ENCODE measurements around the gene PDZD7.
A peak's percentile ranks its signal among the peaks of the same experiment; 100 is the strongest.

Gene PDZD7

DNA sequence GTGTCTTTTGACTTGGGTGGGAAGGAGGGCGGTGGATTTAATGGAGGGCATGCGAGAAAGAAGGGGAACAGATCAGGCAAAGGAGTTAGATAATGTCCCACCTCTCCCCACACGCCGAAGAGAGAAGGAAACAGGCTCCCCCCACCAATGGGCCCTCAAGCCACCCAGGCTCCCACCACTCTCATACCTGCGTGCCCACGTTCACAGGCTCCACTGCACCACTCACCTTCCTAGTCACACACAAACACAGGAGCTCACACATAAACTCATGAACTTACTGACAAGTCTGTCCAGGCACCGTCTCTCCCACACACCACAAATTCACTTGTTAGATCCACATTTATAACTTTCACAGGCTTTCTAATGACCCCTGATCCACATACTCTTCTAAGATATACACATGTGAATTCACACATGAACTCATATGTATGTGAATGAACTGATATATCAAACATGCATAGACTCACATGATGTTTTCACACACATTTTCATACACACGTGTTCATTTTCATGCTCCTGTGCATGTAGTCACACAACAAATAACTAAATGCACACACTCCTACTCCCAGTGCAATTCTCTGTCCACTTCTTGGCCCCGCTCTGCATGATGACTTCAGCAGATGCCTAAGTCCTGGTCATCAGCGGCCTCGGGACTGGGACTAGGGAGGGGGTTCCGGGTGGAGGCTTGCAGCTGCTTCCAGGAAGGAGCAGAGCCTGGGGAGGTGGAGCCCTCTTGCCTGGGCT, 29.8 kb downstream of the PDZD7 start:
- no peak for DNase-seq (ENCODE audit: low read depth)

DNA sequence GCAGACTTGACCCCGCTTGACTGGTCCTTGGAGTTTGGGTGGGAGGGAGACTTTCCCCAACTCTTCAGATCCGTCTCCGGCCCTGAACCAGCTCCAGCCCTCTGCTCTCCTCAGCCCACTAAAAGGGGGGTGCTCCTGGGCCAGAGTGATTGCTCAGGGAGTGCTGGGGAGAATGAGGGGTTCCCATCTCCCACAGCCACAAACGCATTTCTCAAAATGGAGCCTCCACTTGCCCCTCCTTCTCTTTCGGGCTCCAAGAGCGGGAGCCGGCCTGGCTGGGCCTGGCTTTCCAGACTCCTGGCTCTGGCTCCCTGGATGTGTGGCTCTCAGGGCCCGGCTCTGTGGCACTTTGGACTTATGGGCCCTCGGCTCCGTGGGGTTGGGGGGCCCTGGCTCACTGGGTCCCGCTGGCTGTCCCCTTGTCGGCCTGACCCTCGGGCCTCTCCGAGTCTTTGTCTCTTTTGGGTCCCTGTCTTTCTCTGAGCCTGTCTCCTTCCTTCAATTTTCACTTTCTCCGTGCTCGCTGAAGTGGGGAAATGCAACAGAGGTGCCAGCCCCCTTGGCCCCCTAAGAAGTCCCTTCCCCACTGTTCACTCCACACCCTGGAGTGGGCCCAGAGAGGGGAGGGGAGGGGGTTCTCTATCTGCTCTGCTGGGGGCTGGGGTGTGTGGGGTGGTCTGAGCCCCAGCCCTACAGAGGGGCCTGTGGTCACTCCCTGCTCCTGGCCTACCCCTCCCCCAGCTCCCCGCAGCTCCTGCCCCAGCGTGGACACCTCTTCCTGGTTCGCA, 30.6 kb downstream of the PDZD7 start:
- DNase-seq (ENCODE audit: low read depth), result no peak

DNA sequence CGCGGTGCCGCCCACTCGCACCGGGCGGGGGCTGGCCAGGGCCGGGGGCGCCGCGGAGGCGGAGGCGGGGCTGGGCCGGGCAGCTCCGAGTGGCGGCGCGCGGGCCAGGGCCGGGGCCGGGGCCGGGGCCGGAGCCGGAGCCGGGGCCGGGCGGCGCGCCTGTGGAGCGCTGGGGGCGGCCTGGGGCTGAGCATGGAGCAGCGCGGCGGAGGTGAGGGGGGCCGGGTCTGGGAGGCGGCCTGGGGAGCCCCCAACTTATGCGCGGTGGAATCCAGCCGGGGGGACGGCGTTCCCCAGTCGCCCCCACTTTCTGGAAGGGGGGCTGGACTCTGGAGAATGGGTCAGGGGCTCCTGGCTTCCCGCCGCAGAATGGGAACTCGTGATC, 31.2 kb downstream of the PDZD7 start, which contains the start of gene LZTS2:
Gene LZTS2 (plus strand): TSS at position 67 of the 385 bp plus-strand sequence. CDS start 2,731 bp downstream, outside the sequence.
- DNase-seq (ENCODE audit: low read depth), result no peak

DNA sequence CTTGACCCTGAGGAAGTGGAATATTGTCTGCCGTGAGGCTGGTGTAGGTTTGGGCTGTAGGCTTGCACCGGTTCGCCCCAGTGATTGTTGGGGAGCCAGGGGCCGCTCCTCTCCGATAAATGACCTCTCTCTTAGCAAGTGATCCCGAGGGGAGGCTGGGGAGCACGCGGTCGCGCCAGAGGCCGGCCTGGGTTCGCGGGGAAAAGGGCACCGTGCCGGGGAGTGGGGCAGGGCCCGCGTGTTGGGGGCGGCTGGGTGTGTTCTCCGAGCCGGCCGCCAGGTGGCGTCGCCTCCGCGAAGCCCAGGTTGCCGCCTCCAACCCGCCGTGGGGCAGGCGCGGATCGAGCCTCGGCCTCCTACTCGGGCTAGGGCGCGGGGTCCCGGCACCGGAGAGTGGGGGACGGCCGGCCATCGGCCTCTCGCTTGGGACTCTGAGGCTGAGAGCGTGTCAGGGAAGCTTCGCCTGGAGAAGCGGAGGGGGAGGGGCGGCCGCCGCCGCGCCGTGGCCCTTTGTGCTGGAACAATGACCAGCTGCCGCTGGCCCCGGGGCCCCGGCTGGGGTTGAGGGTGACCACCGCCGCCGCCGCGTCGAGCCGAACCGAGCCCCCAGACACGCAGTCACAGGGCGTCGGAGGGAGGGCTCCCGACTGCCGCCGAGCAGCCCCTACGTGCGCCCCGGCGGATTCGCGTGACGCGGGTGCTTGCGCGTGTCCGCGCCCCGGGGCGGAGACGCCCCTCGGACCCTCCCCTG, 31.8 kb downstream of the PDZD7 start:
- DNase-seq (ENCODE audit: low read depth), result peak; percentile 68

DNA sequence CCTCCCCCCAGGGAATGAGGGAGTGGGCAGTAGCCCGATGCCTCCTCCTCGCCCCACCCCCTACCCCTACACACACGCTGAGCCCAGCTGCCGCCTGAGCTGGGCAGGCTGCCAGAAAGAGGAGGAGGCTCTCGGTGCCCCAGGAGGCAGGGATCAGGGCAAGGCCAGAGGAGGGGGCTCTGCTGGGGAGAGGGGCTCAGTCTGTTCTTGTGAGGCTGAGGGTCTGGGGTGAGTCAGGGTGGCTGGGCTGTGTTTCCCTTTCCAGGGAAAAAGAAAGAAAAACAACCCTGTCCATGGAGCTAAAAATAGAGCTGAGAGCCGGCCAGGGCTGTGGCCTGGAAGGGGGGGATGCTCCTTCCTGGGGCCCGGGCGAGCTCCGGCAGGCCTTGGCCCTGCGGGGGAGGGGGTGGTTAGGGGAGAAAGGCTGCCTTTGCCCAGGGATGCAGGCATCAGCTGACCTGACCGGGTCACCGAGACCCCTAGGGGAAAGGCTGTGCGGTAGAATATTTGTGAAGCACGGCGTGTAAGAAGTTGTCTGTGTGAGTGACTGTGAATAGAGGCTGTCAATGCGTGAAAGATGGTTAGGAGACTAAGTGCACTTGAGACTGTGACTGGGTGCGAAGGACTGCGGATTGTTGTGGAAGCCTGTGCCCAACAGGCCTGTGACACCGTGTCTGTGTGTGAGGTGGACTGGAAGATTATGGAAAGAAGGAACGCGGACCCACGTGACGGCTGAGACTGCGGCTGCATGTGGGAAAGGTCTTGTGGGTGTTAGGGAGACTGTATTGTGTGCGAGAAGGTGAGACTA, 32.5 kb downstream of the PDZD7 start:
- peak; percentile 43 for DNase-seq (ENCODE audit: low read depth)

DNA sequence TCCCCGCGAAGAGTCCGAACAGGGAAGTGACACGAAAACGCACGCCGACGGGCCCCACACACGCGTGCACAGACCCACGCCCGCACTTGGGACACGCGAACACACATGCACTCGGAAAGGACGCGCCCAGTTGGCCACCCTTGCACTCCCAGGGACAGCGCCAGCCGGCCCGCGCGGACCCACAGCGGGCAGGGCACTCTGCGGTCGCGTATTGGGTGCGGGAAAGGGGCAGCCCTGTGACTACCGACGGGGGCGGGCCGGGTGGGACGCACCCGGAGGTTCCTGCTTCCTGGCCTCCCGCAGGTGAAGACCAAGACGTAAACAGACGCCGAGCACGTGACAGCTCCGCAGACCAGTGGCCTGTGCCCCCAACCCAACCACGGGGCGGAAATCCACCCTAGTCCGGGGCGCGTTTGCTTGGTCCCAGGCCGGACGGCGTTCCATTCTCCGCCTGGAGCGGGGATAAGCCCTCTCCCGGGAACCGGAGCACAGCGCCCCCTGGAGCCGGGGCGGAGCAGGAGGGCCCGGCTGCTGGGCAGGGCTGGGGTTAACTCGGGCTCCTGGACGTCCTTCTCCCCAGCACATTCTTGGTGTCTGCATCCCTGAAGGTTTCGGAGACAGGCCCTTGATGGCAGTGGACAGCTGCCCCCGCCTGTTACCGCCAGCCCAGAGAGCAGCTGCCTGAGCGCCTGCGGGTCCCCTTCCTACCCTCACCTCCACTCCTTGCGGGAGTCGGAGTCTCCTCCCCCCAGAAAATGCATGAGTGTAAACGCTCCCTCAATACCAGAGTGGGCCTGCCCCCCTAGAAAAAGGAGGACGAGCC, 33.4 kb downstream of the PDZD7 start:
- peak; percentile 66 for DNase-seq (ENCODE audit: low read depth)

DNA sequence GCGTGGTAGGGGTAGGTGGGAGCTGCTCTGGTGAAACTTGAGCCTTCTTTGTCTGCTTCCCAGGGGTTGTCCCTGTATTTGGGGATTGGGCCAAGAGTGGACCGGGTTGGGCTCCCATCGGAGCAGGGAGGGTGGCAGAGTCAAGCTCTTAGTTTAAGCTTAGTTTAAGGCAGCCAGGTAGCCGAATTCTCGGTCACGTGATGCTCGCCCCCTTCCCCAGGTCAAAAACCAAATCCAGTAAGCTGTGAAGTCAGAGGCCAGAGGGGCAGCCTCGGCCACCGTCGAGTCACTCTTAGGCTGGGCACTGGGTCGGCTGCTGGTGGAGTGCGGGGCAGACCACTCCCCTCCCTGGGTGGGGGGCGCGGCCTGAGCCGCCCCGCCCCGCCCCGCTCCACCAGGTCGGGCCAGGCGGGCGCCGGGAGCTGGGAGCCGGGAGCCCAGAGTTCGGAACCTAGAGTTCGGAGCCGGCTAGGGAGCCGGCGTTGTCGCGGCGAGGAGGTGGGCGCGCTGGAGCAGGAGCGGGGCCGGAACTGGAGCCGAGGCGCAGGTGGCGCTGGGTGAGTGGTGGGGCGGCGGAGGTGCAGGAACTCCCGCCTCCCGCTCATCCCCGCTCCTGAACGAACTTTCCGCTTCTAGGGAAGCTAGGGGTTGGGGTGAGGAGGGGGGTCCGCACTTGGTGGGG, 34.1 kb downstream of the PDZD7 start:
- no peak for DNase-seq (ENCODE audit: low read depth)

DNA sequence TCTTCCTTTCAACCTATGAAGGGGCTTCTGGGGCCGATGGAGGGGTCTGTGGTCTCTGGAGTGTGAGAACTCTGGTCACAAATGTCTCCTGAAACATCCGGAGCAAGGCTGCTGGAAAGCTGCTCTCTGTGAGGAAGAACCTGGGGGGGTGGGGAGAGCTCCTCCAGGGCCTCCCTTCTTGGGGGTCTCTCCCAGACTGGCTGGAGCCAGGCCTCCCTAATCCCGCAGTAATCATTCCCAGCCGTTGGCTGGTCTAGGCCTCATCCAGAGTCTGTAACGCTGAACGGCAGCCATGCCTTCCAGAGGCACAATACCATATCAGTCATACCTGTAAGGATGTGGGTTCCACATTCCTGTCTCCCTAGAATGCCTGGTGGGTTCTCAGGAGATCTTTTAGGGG, 35.7 kb downstream of the PDZD7 start:
- DNase-seq (ENCODE audit: low read depth), result no peak

DNA sequence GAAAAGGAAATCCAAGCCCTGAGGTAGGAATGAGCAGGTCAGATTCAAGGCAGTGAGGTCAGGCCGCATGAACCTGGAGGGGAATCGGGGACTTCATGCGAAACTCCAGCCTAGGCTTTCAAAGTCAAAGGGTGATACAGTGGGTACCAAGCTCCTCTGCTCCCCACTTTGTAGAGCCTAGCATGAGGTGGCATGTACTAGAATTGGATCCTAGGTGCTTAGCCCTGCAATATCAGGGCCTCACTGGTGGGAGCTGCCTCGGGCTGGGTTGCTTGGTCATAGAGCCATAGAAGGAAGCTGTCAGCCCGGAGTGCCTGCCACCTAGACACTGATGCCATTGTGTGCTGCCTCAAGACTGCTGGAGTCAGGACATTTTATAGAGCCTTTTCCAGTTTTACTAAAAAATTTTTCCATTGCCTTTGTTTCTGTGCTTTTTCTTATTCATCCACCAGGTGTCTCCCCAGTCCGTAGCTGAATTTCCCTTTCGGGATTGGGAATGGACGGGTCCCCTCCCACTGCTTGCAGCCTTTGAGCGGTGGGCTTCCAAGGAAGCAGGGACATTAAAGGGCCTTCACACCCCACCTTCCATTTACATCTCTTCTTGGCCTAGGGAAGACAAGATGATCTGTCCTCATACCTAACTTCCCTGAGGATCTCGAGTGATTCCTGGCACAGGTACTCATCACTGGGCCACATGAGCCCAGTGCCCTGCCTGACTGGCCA, 36.8 kb downstream of the PDZD7 start:
- no peak for DNase-seq (ENCODE audit: low read depth)

DNA sequence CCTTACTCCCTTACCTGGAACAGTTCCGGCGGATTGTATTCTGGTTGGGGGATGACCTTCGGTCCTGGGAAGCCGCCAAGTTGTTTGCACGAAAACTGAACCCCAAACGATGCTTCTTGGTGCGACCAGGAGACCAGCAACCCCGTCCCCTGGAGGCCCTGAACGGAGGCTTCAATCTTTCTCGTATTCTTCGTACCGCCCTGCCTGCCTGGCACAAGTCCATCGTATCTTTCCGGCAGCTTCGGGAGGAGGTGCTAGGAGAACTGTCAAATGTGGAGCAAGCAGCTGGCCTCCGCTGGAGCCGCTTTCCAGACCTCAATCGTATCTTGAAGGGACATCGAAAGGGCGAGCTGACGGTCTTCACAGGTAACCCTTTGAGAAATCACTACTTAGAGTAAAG, 41.8 kb downstream of the PDZD7 start:
- DNase-seq (ENCODE audit: low read depth), result no peak

DNA sequence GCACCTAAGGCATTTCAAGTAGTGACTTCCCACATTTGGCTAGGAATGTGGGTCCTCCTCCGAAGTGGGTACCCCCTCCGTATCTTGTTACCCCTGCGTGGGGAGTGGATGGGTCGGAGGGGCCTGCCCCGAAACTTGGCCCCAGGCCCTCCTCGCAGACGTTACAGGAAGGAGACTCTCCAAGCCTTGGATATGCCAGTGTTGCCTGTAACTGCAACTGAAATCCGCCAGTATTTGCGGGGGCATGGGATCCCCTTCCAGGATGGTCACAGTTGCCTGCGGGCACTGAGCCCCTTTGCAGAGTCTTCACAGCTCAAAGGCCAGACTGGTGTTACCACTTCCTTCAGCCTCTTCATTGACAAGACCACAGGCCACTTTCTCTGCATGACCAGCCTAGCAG, 42.8 kb downstream of the PDZD7 start:
- no peak for DNase-seq (ENCODE audit: low read depth)

DNA sequence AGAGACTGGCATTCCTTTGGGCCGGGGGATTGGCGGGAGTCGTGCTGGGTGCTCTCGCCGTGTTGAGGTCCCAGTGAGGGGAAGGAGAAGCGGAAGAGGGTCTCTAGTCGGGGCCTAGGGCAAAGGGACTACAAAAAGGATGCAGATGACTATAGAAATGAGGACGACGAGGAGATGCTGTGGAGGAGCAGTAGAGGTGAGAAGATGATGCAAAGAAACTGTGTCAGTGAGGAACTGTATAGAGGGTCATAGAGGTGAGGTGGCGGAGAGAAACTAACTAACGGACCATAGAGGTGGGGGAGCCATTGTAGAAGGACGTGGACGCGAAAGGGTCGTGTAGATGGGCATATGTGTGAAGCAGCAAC, 43.3 kb downstream of the PDZD7 start:
- DNase-seq (ENCODE audit: low read depth), result no peak

DNA sequence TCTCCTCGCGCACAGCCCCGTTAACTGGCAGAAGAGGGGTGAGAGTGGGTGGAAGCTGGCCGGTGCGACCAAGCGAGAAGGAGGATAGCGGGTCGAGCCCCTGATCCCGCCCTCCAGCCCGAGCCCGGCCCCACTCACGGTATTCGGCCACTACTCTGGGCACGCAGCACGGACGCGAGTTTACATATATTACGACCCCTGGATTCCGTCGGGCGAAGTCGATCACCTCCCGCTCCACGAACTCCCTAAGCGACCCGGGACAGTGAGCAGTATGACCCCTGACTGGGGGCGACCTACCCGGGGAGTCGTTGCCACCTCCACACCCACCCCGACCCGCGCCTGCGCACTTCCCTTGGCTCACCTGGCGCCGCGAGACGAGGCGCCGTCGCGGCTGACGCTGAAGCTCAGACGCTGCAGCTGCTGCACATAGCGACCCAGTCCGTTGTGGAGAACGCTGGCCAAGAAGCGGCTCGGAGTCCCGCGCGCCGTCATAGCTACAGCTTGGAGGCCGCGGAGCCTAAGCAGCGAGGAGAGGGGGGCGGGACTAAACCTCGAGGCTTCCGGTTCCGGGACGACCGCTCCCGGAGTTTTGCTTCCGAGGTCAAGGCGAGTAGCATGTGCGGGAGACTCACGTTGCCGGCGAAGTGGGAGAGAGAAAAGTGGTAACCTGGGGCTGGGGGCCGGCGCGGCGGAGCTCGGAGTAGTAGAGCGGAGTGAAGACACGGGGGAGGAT, 43.8 kb downstream of the PDZD7 start, which contains the start of the genes MRPL43 and TWNK:
Gene MRPL43 (minus strand): TSS at position 546 of the 733 bp plus-strand sequence. CDS start 54 bp downstream, at position 492.
Gene TWNK (plus strand): TSS at position 592 of the 733 bp plus-strand sequence. CDS start 668 bp downstream, outside the sequence.
- DNase-seq (ENCODE audit: low read depth), result peak; percentile 79

DNA sequence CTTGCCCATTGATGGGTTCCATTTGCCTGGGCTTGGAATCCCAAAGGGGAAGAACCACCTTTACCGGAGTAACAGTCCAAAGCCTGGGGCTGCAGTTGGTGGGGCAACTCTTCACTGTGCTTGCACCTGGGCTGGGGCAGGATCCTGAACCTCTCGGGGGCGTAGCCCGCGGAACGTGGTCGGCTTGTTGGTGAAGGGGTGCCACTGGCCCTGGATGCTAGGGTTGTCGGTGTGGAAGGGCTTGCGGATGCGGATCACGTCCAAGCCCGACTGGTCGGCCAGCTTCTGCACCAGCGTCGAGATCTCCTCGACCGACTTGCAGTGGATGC, 44.3 kb downstream of the PDZD7 start:
- DNase-seq (ENCODE audit: low read depth), result no peak

DNA sequence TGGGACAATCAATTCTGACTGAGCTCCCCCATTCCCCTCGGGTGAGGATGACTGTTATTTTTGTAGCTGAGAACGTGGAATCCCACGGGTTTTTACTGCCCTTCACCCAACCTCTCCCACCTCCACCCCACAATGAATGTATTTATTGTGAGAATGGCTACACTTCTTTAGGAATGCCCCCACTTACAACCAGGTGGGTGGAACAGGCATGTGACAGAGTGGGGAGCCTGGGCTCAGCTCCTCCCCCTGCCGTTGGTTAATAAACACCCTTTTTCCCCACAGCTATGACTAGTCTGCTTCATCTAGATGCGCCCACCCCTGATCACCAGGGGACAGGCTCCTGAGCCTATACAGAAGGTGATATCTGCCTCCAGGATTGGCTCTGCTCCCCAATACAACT, 45.6 kb downstream of the PDZD7 start:
- no peak for DNase-seq (ENCODE audit: low read depth)

DNA sequence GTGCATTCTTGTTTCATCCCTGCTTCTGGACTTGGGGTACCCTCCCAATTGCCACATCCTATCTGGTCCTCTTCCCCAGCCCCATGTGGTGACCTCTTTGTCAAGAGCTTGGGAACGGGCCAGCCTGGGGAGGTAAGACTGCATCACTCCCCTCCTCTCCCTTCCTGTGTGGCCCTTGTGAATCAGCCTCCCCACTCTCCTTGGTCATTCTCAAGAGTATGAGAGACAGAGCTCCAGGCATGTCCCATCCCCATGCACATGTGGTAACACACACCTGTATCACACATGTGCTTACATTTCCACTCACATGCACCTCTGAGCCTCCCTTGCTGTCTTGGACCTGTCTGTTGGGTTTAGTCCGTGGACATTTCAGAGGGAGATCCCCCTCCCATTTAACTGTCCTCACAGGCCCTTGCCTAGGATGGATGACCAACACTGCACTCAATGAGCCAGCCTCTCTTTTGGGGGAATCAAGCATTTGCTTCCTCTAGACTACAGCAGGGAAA, 46.2 kb downstream of the PDZD7 start:
- DNase-seq (ENCODE audit: low read depth), result no peak

DNA sequence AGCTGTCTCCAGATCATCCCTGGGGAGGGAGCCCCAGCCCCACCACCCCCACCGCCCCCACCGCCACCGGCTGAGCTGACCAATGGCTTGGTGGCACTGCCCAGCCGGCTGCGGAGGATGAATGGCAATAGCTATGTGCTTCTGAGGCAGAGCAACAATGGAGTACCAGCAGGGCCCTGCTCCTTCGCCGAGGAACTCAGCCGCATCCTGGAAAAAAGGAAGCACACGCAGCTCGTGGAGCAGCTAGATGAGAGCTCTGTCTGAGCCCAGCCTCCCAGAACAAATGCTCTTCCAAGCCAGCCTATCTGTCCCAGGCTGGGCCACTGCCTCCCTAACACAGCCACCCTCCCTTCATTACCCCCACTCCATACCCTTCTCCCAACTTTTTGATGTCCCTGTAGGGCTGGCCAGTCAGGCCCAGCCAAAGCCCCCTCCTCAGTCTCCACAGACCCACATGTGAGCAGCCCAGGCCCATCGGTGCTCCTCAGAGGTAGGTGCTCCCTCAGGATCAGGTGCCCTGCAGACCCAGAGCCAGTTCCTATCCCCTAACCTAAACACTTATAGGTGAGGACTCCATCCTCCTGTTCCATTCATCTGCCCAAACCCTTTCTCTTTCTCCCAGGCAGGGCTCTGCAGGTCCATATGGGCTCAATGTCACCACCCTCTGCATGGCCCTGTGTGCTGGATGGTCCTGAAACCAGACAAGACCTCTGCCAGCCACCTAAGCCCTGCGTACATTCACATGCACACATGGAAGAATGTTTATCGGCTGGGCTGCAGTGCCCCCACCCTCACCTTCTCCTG, 46.9 kb downstream of the PDZD7 start:
- no peak for DNase-seq (ENCODE audit: low read depth)

Measured in activated T-helper 9 cell treated with anti-CD3 and anti-CD28 coated beads, Interleukin-2, amount 50 U/mL, for 16 hours (primary cell).